Testis (tissue), 2 donors: ENCODE data around the gene STX3.

Source experiments
- POLR2A ChIP-seq: fragments of 450-650 bp; IDR thresholded peaks from one replicate; pipeline ENCODE4 v1.6.1; 2017; ENCODE audit warnings: antibody characterized with exemption, mild to moderate bottlenecking, moderate library complexity
- TF ChIP-seq, protein P1 (sequence below), 3 experiments: fragments of 450-650 bp in 2 of 3; fragments of 200-600 bp in 1 of 3; sonication (generic) in 1 of 3; IDR thresholded peaks; one replicate each; pipeline ENCODE4 v1.5.1; 2016 to 2019; ENCODE audit warnings: antibody characterized with exemption in 3 of 3, mild to moderate bottlenecking in 2 of 3, moderate library complexity in 1 of 3

DNA sequence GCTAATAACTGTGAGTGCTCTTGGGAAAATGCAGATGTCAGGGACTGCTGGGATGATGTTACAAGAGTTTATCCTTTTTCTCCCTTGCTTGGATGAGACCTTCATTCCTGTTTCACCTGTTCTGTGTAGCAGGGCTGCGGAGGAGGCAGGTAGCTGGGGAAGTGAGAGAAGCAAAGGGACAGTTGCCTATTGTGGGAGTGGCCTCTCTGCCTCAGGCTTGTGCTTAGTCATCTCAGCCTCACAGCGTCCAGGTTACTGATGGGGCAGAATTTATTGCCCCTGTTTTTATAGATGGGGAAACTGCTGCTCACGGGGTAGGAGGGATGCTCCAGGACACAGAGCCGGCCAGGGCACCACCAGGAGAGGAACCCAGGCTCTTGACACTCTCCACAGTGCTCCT, 1.7 kb downstream of the STX3 start:
- TF ChIP-seq, protein P1, sequence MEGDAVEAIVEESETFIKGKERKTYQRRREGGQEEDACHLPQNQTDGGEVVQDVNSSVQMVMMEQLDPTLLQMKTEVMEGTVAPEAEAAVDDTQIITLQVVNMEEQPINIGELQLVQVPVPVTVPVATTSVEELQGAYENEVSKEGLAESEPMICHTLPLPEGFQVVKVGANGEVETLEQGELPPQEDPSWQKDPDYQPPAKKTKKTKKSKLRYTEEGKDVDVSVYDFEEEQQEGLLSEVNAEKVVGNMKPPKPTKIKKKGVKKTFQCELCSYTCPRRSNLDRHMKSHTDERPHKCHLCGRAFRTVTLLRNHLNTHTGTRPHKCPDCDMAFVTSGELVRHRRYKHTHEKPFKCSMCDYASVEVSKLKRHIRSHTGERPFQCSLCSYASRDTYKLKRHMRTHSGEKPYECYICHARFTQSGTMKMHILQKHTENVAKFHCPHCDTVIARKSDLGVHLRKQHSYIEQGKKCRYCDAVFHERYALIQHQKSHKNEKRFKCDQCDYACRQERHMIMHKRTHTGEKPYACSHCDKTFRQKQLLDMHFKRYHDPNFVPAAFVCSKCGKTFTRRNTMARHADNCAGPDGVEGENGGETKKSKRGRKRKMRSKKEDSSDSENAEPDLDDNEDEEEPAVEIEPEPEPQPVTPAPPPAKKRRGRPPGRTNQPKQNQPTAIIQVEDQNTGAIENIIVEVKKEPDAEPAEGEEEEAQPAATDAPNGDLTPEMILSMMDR (IDR thresholded peaks at IDR 0.05), result no peak
- TF ChIP-seq POLR2A, result no peak
